T-helper 2 cell treated with Interferon-gamma antibody and Interleukin-4, amounts not matched to agents 5 μg/mL and 100 μg/mL, for 36 hours (primary cell): ENCODE measurements around the gene E2F3.

Source experiments
- DNase-seq: peaks from one replicate; pipeline ENCODE4 v3.0.0; 2021; ENCODE audit warnings: low spot score
- H3K27ac Mint-ChIP-seq: one replicate; pipeline ENCODE4 v1.8.0; 2021; ENCODE audit warnings: mild to moderate bottlenecking, mixed read lengths
- H3K27me3 Mint-ChIP-seq: one replicate; pipeline ENCODE4 v1.8.0; 2021; ENCODE audit warnings: low read depth, mixed read lengths
- H3K36me3 Mint-ChIP-seq: one replicate; pipeline ENCODE4 v1.8.0; 2021; ENCODE audit warnings: low read depth, mixed read lengths
- H3K4me1 Mint-ChIP-seq: one replicate; pipeline ENCODE4 v1.8.0; 2021; ENCODE audit warnings: low read depth, mixed read lengths
- H3K4me3 Mint-ChIP-seq: one replicate; pipeline ENCODE4 v1.8.0; 2022; ENCODE audit warnings: mild to moderate bottlenecking, moderate library complexity, mixed read lengths
- H3K9me3 Mint-ChIP-seq: one replicate; pipeline ENCODE4 v1.8.0; 2021; ENCODE audit warnings: mixed read lengths

Gene E2F3

DNA sequence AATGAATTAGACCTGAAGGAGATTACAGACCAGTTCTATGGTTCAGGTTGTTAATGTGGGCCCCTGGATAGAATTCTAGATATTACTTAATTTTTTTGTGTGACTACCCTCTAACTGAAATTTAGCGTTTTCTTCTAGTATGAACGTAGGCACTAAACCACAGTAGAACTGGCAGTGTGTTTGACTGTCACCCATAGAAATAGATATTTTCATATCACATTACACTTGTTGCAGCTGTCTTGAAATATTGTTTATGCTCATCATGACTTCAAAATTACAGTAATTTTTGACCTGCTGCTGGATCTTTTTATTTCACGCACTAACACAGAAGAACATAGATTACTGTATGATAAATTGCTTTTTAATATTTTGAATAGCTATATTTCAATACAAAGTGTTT, 31.6 kb downstream of the E2F3 start:
- Mint-ChIP-seq H3K27me3 (no peaks in the 10 kb centered on the region), H3K36me3 (peaks cover 69% of the 10 kb centered on the region), H3K4me1 (no peaks in the 10 kb centered on the region), H3K9me3 (no peaks in the 10 kb centered on the region), H3K4me3 (no peak overlapping the region), H3K27ac (no peak overlapping the region)
- DNase-seq, result no peak

GRCh38 chr6:20433929-20434328, 32.2 kb downstream of the E2F3 start:
- Mint-ChIP-seq H3K36me3 (peaks cover 66% of the 10 kb centered on the region), H3K27me3 (no peaks in the 10 kb centered on the region), H3K4me1 (no peaks in the 10 kb centered on the region), H3K9me3 (no peaks in the 10 kb centered on the region), H3K4me3 (no peak overlapping the region), H3K27ac (no peak overlapping the region)
- no peak for DNase-seq

- Mint-ChIP-seq H3K27me3 (no peaks in the 10 kb centered on the region), H3K4me1 (no peaks in the 10 kb centered on the region), H3K36me3 (peaks cover 62% of the 10 kb centered on the region), H3K27ac (no peak overlapping the region), H3K9me3 (no peaks in the 10 kb centered on the region), H3K4me3 (no peak overlapping the region)
- DNase-seq, result no peak
These were observed 33.1 kb downstream of the E2F3 start for GRCh38 chr6:20434766-20435165.

DNA sequence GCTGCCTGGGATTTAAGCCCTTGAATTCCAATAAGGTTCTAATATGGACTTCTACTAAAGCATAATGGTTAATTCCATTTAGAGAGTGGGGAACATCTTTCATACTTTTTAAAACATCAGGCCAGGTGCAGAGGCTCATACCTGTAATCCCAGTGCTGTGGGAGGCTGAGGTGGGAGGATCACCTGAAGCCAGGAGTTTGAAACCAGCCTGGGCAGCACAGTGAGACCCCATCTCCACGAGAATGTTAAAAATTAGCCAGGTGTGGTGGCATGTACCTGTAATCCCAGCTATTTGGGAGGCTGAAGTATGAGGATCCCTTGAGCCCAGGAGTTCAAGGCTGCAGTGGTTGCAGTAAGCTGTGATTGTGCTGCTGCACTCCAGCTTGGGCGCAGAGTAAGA, 35.0 kb downstream of the E2F3 start:
- no peak overlapping the region for H3K4me3 Mint-ChIP-seq
- H3K9me3 Mint-ChIP-seq, result no peaks in the 10 kb centered on the region
- H3K27me3 Mint-ChIP-seq, result no peaks in the 10 kb centered on the region
- peaks cover 60% of the 10 kb centered on the region for H3K36me3 Mint-ChIP-seq
- no peaks in the 10 kb centered on the region for H3K4me1 Mint-ChIP-seq
- DNase-seq, result no peak
- H3K27ac Mint-ChIP-seq, result no peak overlapping the region

DNA sequence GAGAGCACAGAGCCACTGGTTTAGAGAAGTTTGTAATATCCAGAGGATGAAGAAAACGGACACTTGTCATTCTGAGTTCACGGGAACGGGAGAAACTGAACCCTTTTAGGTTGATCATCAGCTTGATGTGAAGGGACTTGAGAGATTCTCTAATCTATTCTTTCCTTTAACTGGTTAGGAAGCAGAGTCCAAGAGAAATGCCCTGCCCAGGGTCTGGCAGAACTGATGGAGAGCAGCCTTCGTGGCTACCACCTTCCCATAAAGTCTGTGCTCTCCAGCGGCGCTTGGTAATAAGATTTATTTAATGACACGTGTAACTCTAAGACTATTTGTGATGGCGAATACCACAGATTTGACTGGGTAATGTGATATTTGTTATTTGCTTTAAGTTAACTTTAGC, 36.0 kb downstream of the E2F3 start:
- H3K27me3 Mint-ChIP-seq, result no peaks in the 10 kb centered on the region
- H3K27ac Mint-ChIP-seq, result no peak overlapping the region
- H3K9me3 Mint-ChIP-seq, result no peaks in the 10 kb centered on the region
- peaks cover 3% of the 10 kb centered on the region for H3K4me1 Mint-ChIP-seq
- no peak overlapping the region for H3K4me3 Mint-ChIP-seq
- DNase-seq, result no peak
- H3K36me3 Mint-ChIP-seq, result peaks cover 53% of the 10 kb centered on the region

GRCh38 chr6:20438462-20439070, 36.9 kb downstream of the E2F3 start:
- no peaks in the 10 kb centered on the region for H3K27me3 Mint-ChIP-seq
- H3K36me3 Mint-ChIP-seq, result peaks cover 49% of the 10 kb centered on the region
- H3K27ac Mint-ChIP-seq, result no peak overlapping the region
- no peak for DNase-seq
- H3K9me3 Mint-ChIP-seq, result no peaks in the 10 kb centered on the region
- H3K4me1 Mint-ChIP-seq, result peaks cover 3% of the 10 kb centered on the region
- H3K4me3 Mint-ChIP-seq, result no peak overlapping the region

GRCh38 chr6:20439558-20439957, 37.9 kb downstream of the E2F3 start:
- peaks cover 43% of the 10 kb centered on the region for H3K36me3 Mint-ChIP-seq
- DNase-seq, result no peak
- peaks cover 7% of the 10 kb centered on the region for H3K4me1 Mint-ChIP-seq
- H3K4me3 Mint-ChIP-seq, result no peak overlapping the region
- H3K27ac Mint-ChIP-seq, result no peak overlapping the region
- no peaks in the 10 kb centered on the region for H3K9me3 Mint-ChIP-seq
- H3K27me3 Mint-ChIP-seq, result no peaks in the 10 kb centered on the region

- H3K27ac Mint-ChIP-seq, result no peak overlapping the region
- H3K36me3 Mint-ChIP-seq, result peaks cover 40% of the 10 kb centered on the region
- no peaks in the 10 kb centered on the region for H3K9me3 Mint-ChIP-seq
- DNase-seq, result no peak
- H3K4me1 Mint-ChIP-seq, result peaks cover 11% of the 10 kb centered on the region
- no peaks in the 10 kb centered on the region for H3K27me3 Mint-ChIP-seq
- H3K4me3 Mint-ChIP-seq, result no peak overlapping the region
These were observed 38.6 kb downstream of the E2F3 start for GRCh38 chr6:20440296-20440695.

DNA sequence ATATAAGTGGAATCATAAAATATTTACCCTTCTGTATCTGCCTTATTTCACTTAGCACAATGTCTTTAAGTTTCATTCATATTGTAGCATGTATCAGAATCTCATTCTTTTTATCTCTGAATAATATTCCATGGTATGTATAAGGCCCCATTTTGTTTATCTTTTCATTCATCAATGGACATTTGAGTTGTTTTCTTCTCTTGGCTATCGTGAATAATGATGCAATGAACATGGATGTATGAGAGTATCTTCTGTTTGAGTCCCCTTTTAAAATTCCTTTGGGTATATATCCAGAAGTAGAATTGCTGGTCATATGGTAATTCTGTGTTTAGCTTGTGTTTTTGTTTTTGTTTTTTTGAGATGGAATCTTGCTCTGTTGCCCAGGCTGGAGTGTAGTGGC, 39.6 kb downstream of the E2F3 start:
- Mint-ChIP-seq H3K36me3 (peaks cover 43% of the 10 kb centered on the region), H3K27ac (no peak overlapping the region), H3K4me3 (no peak overlapping the region), H3K27me3 (no peaks in the 10 kb centered on the region), H3K9me3 (no peaks in the 10 kb centered on the region), H3K4me1 (peaks cover 11% of the 10 kb centered on the region)
- DNase-seq, result no peak

DNA sequence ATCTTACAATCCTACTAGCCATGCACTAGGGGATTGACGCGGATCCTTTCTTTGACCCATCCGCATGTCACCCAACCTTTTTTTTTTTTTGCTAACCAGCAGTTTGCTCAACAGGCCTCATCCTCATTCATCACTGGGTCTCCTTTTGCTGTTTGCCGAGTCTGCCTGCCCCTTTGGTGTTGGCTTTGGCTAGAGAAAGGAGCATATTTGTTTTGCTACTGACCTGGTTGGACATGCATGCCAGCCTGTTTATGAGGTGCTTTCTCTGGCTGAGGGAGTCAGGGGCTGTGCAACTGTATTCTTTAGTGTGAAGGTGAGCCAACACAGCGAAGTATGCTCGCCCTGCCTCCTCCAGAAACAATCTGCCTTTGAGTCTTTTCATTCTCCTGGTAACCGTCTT, 40.2 kb downstream of the E2F3 start:
- H3K27ac Mint-ChIP-seq, result no peak overlapping the region
- DNase-seq, result no peak
- no peak overlapping the region for H3K4me3 Mint-ChIP-seq
- H3K27me3 Mint-ChIP-seq, result no peaks in the 10 kb centered on the region
- H3K4me1 Mint-ChIP-seq, result peaks cover 11% of the 10 kb centered on the region
- no peaks in the 10 kb centered on the region for H3K9me3 Mint-ChIP-seq
- H3K36me3 Mint-ChIP-seq, result peaks cover 43% of the 10 kb centered on the region

DNA sequence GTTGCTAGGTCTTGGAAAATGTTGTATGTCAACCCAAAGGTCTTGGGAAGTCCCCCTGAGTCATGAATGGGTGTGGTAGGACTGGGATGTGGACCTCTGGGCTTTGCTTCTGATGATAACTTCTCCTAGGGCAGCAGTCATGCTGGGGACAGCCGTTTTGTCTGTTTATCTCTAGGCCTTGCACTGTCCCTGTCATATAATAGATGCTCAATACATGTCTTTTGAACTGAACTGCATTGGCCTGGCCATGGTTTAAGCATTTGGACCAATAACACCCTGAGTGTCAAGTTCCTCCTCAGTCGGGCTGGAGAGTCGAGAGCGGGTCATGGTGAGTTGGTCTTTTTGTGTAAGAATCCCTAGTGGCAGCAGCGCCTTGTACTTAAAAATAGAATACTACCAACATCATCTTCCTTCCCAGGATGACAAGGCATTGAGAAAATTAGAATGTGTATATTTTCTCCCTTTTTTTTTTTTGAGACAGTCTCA, 43.1 kb downstream of the E2F3 start:
- H3K27ac Mint-ChIP-seq, result no peak overlapping the region
- H3K27me3 Mint-ChIP-seq, result no peaks in the 10 kb centered on the region
- no peaks in the 10 kb centered on the region for H3K9me3 Mint-ChIP-seq
- peak; percentile 24 for DNase-seq
- H3K4me3 Mint-ChIP-seq, result no peak overlapping the region
- peaks cover 16% of the 10 kb centered on the region for H3K4me1 Mint-ChIP-seq
- H3K36me3 Mint-ChIP-seq, result peaks cover 35% of the 10 kb centered on the region

DNA sequence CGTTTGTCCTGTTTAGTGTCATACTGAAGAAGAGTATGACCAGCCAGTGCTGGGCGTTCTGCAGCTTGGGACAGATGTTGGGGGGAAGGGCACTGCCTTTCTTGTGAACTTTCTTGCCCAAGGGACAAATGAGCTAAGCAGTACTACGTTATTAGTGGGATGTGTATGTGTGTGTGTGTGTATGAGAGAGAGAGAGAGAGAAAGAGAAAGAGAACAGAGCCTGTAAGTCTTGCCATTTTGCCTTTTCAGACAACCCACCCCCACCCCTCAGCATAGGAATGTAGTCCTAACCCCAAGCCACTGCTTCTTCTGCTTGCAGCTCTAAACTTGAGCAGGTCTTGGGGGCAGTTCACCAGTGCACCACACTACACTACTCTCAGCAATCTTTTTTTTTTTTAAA, 45.5 kb downstream of the E2F3 start:
- H3K4me3 Mint-ChIP-seq, result no peak overlapping the region
- peaks cover 23% of the 10 kb centered on the region for H3K4me1 Mint-ChIP-seq
- peaks cover 27% of the 10 kb centered on the region for H3K36me3 Mint-ChIP-seq
- no peaks in the 10 kb centered on the region for H3K27me3 Mint-ChIP-seq
- DNase-seq, result no peak
- peak overlapping the region; percentile 46 for H3K27ac Mint-ChIP-seq
- no peaks in the 10 kb centered on the region for H3K9me3 Mint-ChIP-seq

- H3K27ac Mint-ChIP-seq, result no peak overlapping the region
- no peak for DNase-seq
- H3K27me3 Mint-ChIP-seq, result no peaks in the 10 kb centered on the region
- no peaks in the 10 kb centered on the region for H3K9me3 Mint-ChIP-seq
- H3K4me3 Mint-ChIP-seq, result no peak overlapping the region
- peaks cover 27% of the 10 kb centered on the region for H3K36me3 Mint-ChIP-seq
- H3K4me1 Mint-ChIP-seq, result peaks cover 23% of the 10 kb centered on the region
These were observed 46.0 kb downstream of the E2F3 start for GRCh38 chr6:20447581-20448132.

DNA sequence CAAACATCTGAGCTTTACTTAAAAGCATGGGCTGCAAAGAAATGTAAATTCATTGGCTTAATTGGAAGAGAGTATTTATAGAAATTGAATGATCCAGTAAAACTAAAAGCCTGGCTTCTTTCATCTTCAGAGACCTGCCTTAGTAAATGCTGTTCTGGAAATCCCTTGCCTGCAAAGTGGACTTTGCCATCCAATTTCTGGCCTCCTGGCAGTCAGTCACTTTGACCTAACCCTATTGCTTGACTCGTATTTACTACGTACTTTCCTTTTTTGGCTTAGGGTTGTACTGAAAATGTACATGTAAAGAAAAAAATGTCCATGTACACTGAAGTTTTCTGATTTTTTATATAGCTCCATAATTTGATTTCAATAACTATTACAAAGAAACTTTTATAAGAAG, 47.1 kb downstream of the E2F3 start:
- Mint-ChIP-seq H3K36me3 (peaks cover 27% of the 10 kb centered on the region), H3K9me3 (no peaks in the 10 kb centered on the region), H3K27me3 (no peaks in the 10 kb centered on the region), H3K4me3 (no peak overlapping the region), H3K27ac (no peak overlapping the region), H3K4me1 (peaks cover 32% of the 10 kb centered on the region)
- DNase-seq, result no peak
